ENCODE measurements around the gene PRDM16. TPM values are rescaled to one million over a fixed set of nuclear protein-coding genes. Genes with fewer than 3 reads are reported as not detected.

The PRDM16 gene
- total and polyA plus RNA-seq, 2 of the 4 experiments (the other 2 are of a cell fraction): 0.02 TPM; not detected in 1

- CTCF ChIA-PET: no interaction called here
- dilution Hi-C loops (cut with HindIII; ENCODE audit: low sequenced_read_pairs, unreplicated experiment): no loop called here
- H4K8ac ChIP-seq (ENCODE audit: low read depth in 2 of 2, low read length in 2 of 2): no peak overlapping the region
- H2BK20ac ChIP-seq (ENCODE audit: low read depth, low read length): no peak overlapping the region
- H3K56ac ChIP-seq (ENCODE audit: extremely low read depth, insufficient read depth, low read length): no peak overlapping the region
- no peak overlapping the region for H3K4me3 ChIP-seq (ENCODE audit: insufficient read depth, low read depth, low read length)
- no peak for DNase-seq
- 97% methylated on average over 5 of the region's 30 CpGs; no CpG with 5 or more reads in 1 of the 2 experiments for WGBS, 2 experiments (ENCODE audit: extremely low coverage in 2 of 2, insufficient read length in 1 of 2)
- no peak overlapping the region for H2BK15ac ChIP-seq (ENCODE audit: low read depth, low read length)
- no peaks in the 10 kb centered on the region for H4K20me1 ChIP-seq (ENCODE audit: insufficient read depth, low read length)
- H3K27me3 ChIP-seq (ENCODE audit: control insufficient read depth, insufficient read depth, low read length): no peaks in the 10 kb centered on the region
- no peaks in the 10 kb centered on the region for H3K36me3 ChIP-seq (ENCODE audit: control insufficient read depth, insufficient read depth, low read length)
- intact Hi-C loops (cut with micrococcal nuclease): no loop called here
- H3K4me2 ChIP-seq (ENCODE audit: low read depth, low read length): no peak overlapping the region
- H3K9me3 ChIP-seq (ENCODE audit: control insufficient read depth, insufficient read depth, low read length): peaks cover 14% of the 10 kb centered on the region
- H2BK5ac ChIP-seq (ENCODE audit: low read depth, low read length, poor library complexity, severe bottlenecking): no peak overlapping the region
- no peak overlapping the region for H3K23ac ChIP-seq (ENCODE audit: low read depth, low read length)
- no peaks in the 10 kb centered on the region for H3K79me1 ChIP-seq (ENCODE audit: low read depth in 1 of 2, low read length in 2 of 2)
- TF ChIP-seq NFE2L2 (IDR thresholded peaks at IDR 0.05; ENCODE audit: low read depth, low read length) (no peak), MAZ (IDR thresholded peaks at IDR 0.05; ENCODE audit: borderline replicate concordance, low read depth, low read length) (no peak), SMC3 (IDR thresholded peaks at IDR 0.05; ENCODE audit: low read depth, low read length) (no peak)
- TF ChIP-seq, protein P1, sequence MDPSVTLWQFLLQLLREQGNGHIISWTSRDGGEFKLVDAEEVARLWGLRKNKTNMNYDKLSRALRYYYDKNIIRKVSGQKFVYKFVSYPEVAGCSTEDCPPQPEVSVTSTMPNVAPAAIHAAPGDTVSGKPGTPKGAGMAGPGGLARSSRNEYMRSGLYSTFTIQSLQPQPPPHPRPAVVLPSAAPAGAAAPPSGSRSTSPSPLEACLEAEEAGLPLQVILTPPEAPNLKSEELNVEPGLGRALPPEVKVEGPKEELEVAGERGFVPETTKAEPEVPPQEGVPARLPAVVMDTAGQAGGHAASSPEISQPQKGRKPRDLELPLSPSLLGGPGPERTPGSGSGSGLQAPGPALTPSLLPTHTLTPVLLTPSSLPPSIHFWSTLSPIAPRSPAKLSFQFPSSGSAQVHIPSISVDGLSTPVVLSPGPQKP (IDR thresholded peaks at IDR 0.05; ENCODE audit: borderline replicate concordance, low read depth, low read length): no peak
- H3K14ac ChIP-seq (replicated peaks; ENCODE audit: low read depth, low read length): no peak overlapping the region
- no peak overlapping the region for H2AK5ac ChIP-seq (ENCODE audit: low read depth, low read length)
- no peaks in the 10 kb centered on the region for H3K9me1 ChIP-seq (ENCODE audit: insufficient read depth, low read length)
- H2BK120ac ChIP-seq (ENCODE audit: low read depth, low read length): no peak overlapping the region
- no peak overlapping the region for H4K91ac ChIP-seq (ENCODE audit: insufficient read depth, low read depth, low read length)
- no peak overlapping the region for H3K4ac ChIP-seq (ENCODE audit: low read depth, low read length)
- no peak overlapping the region for H2AFZ ChIP-seq (replicated peaks; ENCODE audit: low read length, poor library complexity)
- no TSS peak for BruUV-seq (replicated peaks)
- H2AK9ac ChIP-seq (replicated peaks; ENCODE audit: low read depth, low read length, poor library complexity): no peak overlapping the region
- H4K5ac ChIP-seq (ENCODE audit: low read depth, low read length): no peak overlapping the region
- no peak overlapping the region for H3K27ac ChIP-seq (ENCODE audit: insufficient read depth, low read length)
- H3K4me1 ChIP-seq (ENCODE audit: control insufficient read depth, insufficient read depth, low read length): no peaks in the 10 kb centered on the region
- POLR2A ChIA-PET (ENCODE audit: unreplicated experiment): no interaction called here
- H3K18ac ChIP-seq (ENCODE audit: low read depth, low read length): no peak overlapping the region
- in situ Hi-C loops (cut with MboI; ENCODE audit: low sequenced_read_pairs): no loop called here
- H3K9ac ChIP-seq (ENCODE audit: low read depth, low read length): no peak overlapping the region
- ATAC-seq (ENCODE audit: low read depth): no peak
Observed at GRCh38 chr1:3161176-3161840, 92.3 kb downstream of the PRDM16 start.
